Spleen (tissue), 11 donors: ENCODE measurements around the gene MEIS2. TPM values are rescaled to one million over a fixed set of nuclear protein-coding genes. Genes with fewer than 3 reads are reported as not detected.
A peak's percentile ranks its signal among the peaks of the same experiment; 100 is the strongest.

Source experiments
- DNase-seq: peaks from one replicate; pipeline ENCODE4 v3.0.0-alpha.2; 2020
- H3K27ac ChIP-seq, 8 donors: fragments of 200-600 bp; sonication (generic) in 7 of 8; 1 replicate in 4 of 8; 2 replicates in 4 of 8; pipeline versions ENCODE4 v1.5.0 to v1.8.0; 2016 to 2021; ENCODE audit warnings: inconsistent platforms in 4 of 8, mild to moderate bottlenecking in 4 of 8, moderate library complexity in 1 of 8
- H3K27me3 ChIP-seq, 7 donors: fragments of 200-600 bp; sonication (generic) in 6 of 7; replicated peaks in 1 of 7; 1 replicate in 4 of 7; 2 replicates in 3 of 7; pipeline versions ENCODE4 v1.5.0 to v1.8.0; 2016 to 2021; ENCODE audit warnings: inconsistent platforms in 3 of 7, mild to moderate bottlenecking in 1 of 7
- H3K36me3 ChIP-seq, 6 donors: fragments of 200-600 bp; sonication (generic) in 5 of 6; 1 replicate in 4 of 6; 2 replicates in 2 of 6; pipeline versions ENCODE4 v1.5.0 to v1.8.0; 2016 to 2021; ENCODE audit warnings: inconsistent platforms in 2 of 6
- H3K4me1 ChIP-seq, 6 donors: fragments of 200-600 bp; sonication (generic) in 5 of 6; 1 replicate in 3 of 6; 2 replicates in 3 of 6; pipeline versions ENCODE4 v1.5.0 to v1.8.0; 2016 to 2021; ENCODE audit warnings: inconsistent platforms in 3 of 6
- H3K4me3 ChIP-seq, 8 donors: fragments of 200-600 bp; sonication (generic) in 7 of 8; 1 replicate in 4 of 8; 2 replicates in 4 of 8; pipeline versions ENCODE4 v1.5.0 to v1.8.0; 2016 to 2021; ENCODE audit warnings: inconsistent platforms in 4 of 8, mild to moderate bottlenecking in 4 of 8, moderate library complexity in 2 of 8
- H3K9me3 ChIP-seq, 8 donors: fragments of 200-600 bp; sonication (generic) in 7 of 8; 1 replicate in 4 of 8; 2 replicates in 4 of 8; pipeline versions ENCODE4 v1.5.0 to v1.8.0; 2016 to 2021; ENCODE audit warnings: inconsistent platforms in 4 of 8
- CTCF ChIP-seq, 11 experiments: fragments of 200-600 bp in 7 of 11; fragments of 450-650 bp in 4 of 11; sonication (generic) in 4 of 11; IDR thresholded peaks in 8 of 11; conservative IDR thresholded peaks in 3 of 11; 1 replicate in 7 of 11; 2 replicates in 4 of 11; pipeline versions ENCODE4 v1.4.0 to v1.8.0; 2016 to 2021; ENCODE audit warnings: antibody characterized with exemption in 11 of 11, inconsistent platforms in 4 of 11, mild to moderate bottlenecking in 1 of 11
- POLR2A ChIP-seq, 3 donors: fragments of 450-650 bp; IDR thresholded peaks; one replicate each; pipeline ENCODE4 v1.5.1; 2017; ENCODE audit warnings: antibody characterized with exemption in 3 of 3, mild to moderate bottlenecking in 1 of 3
- POLR2AphosphoS5 ChIP-seq, 3 donors: sonication (generic); formaldehyde crosslinking; IDR thresholded peaks; one replicate each; pipeline ENCODE4 v1.5.1; 2017; ENCODE audit warnings: antibody characterized with exemption in 3 of 3
- WGBS, 5 donors: extraction: QIAGEN DNeasy Blood & Tissue Kit in 3 of 5; methylation state at CpG; one replicate each; pipeline versions ENCODE4 v1.1.5 to v1.1.7; 2013 to 2018; 5-methylcytosine and 5-hydroxymethylcytosine counted together
- intact Hi-C: fragments of 100-400 bp; cut with DNase I; formaldehyde crosslinking; loops from one replicate; pipeline ENCODE4 v1.15.0; 2023; ENCODE audit warnings: low total_unique reads
- polyA plus RNA-seq, 3 donors: library from polyadenylated mRNA; stranded (reverse); fragments of 200-250 nt; gene quantifications; one replicate each; pipeline ENCODE4 v1.2.1, GENCODE V29; 2013
- total RNA-seq, 7 donors: library from RNA; depleted of rRNA in 3 of 7; stranded (reverse); fragments of >200 nt in 3 of 7; fragmentation: NEBNext Ultra II Directional in 4 of 7; extraction: Animal tissue kit (Norgen Biotek cat#: 25700) in 4 of 7; gene quantifications; one replicate each; pipeline versions ENCODE4 v1.1.0 to v1.2.1, GENCODE V29; 2016 to 2021
- donor health status: healthy with polysubstance abuse.
- donor health status: DM: no; HTN: no; CAD: no; lungs with moderate emphysema.
- donor health status: DM: no; HTN: no; CAD: no.
- donor health status: Bipolar disorder and iron deficiency.
- donor health status: healthy.
- donor health status: DM: no; HTN: no; CAD: no.
- donor health status: DM: yes; HTN: yes; CAD: no.

MEIS2 gene
- total and polyA plus RNA-seq, 10 donors: 2.6 to 57.2 (median 23.5) TPM

- H3K36me3 ChIP-seq: peaks cover 0 to 18% (median 0%) of the 10 kb centered on the region in 6 donors
- H3K4me3 ChIP-seq: no peak overlapping the region
- TF ChIP-seq POLR2AphosphoS5 (IDR thresholded peaks at IDR 0.05) (no peak), POLR2A (IDR thresholded peaks at IDR 0.05) (no peak), CTCF (IDR thresholded peaks at IDR 0.05 in 8 of 11, conservative IDR thresholded peaks at IDR 0.05 in 3 of 11) (no peak)
- intact Hi-C loops: no loop called here
- H3K4me1 ChIP-seq: no peaks in the 10 kb centered on the region
- H3K27me3 ChIP-seq: peaks cover 0 to 18% (median 0%) of the 10 kb centered on the region in 7 donors
- no peak for DNase-seq
- no peaks in the 10 kb centered on the region for H3K9me3 ChIP-seq
- 77 to 88% (median 82%) methylated on average over 4 of the region's 4 CpGs for WGBS, 5 donors
- H3K27ac ChIP-seq: no peak overlapping the region
Observed at GRCh38 chr15:36894075-36894474, 206.3 kb downstream of the MEIS2 start.

DNA sequence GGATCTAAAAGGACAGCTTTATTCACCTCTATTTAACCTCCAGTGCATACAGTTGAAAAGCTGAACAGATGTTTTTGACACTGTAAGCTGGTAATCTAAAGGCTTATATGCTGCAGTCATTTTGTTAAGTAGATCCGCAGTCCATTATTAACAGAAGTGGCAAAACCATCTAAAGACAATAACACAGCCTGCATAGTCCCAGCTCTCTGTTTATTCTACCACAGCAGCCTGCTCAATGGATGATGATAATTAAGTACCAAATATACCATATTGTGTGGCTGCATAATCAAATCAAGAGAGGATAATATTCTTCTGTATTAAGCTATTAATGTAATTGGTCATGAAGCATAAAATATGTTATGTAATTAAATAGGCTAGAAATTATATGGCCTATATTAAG, 207.1 kb downstream of the MEIS2 start:
- no peak for DNase-seq
- TF ChIP-seq POLR2A (IDR thresholded peaks at IDR 0.05) (no peak), POLR2AphosphoS5 (IDR thresholded peaks at IDR 0.05) (no peak), CTCF (IDR thresholded peaks at IDR 0.05 in 8 of 11, conservative IDR thresholded peaks at IDR 0.05 in 3 of 11) (no peak)
- Histone ChIP-seq H3K27me3 (peaks cover 0 to 26% (median 8%) of the 10 kb centered on the region in 7 donors), H3K4me3 (no peak overlapping the region), H3K27ac (no peak overlapping the region), H3K36me3 (peaks cover 0 to 18% (median 0%) of the 10 kb centered on the region in 6 donors), H3K4me1 (peaks cover 0 to 4% (median 0%) of the 10 kb centered on the region in 6 donors), H3K9me3 (no peaks in the 10 kb centered on the region)
- 93 to 100% (median 95%) methylated on average over 1 of the region's 1 CpG for WGBS, 5 donors
- intact Hi-C loops: no loop called here

GRCh38 chr15:36888011-36888992, 212.0 kb downstream of the MEIS2 start:
- TF ChIP-seq POLR2A (IDR thresholded peaks at IDR 0.05) (no peak), CTCF (IDR thresholded peaks at IDR 0.05 in 8 of 11, conservative IDR thresholded peaks at IDR 0.05 in 3 of 11) (no peak), POLR2AphosphoS5 (IDR thresholded peaks at IDR 0.05) (peak in 1 of 3 donors; percentile 41)
- Histone ChIP-seq H3K36me3 (peaks cover 0 to 9% (median 0%) of the 10 kb centered on the region in 6 donors), H3K4me3 (peak overlapping the region in 4 of 8 donors; percentile 19 to 57 (median 25)), H3K9me3 (no peaks in the 10 kb centered on the region), H3K4me1 (peaks cover 0 to 20% (median 10%) of the 10 kb centered on the region in 6 donors), H3K27me3 (peaks cover 0 to 76% (median 44%) of the 10 kb centered on the region in 7 donors), H3K27ac (no peak overlapping the region)
- intact Hi-C loops: loop anchor here (10.0 kb wide), 1 partner anchor 216 kb away; the partner anchor contains the start of gene MEIS2
- DNase-seq: no peak
- WGBS, 5 donors: 8 to 18% (median 13%) methylated on average over 35 to 51 of the region's 51 CpGs
